HG02678 (cell line): ENCODE data around the gene IQCE.
"Not testable (repeated sequence)": the region's sequence is repeated elsewhere in the genome, so short reads cannot be mapped to it uniquely, and the experiment has no call there.

ENCODE experiments used
- ATAC-seq: cut with Tn5 transposase; IDR thresholded peaks from one replicate; pipeline ENCODE4 v1.9.1; 2021; ENCODE audit warnings: mild to moderate bottlenecking, moderate library complexity; ENCODE audit not compliant: unreplicated experiment

The IQCE gene

DNA sequence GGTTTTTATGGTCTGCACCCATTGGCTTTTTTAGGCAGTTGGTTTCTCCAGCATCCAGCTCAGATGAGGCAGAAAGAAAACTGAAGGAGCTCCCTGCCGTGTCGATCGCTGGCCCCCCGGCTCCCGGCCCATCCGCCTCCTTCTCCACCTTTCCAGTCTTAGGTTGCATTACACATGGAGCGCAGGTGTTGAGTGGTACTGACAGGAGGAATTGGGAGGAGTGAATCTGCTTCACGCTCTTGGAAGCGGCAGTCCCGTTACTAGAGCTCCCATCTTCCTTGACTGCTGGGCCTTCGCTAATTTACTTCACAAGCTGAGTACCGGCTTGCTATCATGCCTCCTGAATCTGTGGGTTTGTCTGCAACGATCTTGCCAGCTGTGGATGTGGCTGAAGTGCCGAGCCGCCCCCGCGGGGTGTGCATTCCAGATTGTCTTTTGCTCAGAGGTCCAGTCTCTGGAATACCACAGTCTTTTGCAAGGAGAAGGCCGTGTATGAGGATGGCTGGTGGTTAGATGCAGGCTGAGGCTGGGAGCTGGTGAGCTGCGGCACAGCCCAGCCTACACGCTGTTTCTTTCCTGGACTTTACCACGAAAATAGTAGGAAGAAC is 17.1 kb downstream of the IQCE start:
- ATAC-seq = no peak

DNA sequence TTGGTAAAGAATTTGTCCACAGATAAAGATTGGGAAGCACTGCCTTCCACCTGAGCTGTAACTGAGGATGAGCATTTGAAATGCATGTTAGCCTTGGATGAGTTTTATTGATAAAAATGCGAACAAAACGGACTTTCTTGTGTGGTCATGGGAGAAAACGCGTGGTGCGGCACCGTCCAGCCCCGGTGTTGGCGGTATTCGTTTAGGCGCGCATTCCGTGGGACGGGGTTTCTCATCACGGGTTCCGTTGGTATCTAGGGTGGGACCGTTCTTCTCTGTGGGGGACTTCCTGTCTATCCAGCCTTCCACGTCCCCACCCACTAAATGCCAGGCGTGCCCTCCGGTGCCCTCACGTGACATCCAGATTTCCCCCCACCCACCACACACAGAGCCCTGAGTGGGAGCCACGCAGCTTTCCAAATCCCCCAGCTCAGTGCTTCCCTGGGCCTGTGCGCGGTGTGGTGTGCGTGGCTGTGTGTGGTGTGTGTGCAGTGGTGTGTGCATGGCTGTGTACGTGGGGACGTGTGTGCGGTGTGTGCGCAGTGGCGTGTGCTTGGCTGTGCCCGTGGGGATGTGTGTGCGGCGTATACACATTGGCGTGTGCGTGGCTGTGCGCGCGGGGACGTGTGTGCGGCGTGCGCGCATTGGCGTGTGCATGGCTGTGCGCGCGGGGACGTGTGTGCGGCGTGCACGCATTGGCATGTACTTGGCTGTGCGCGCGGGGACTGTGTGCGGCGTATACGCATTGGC is 18.1 kb downstream of the IQCE start:
- no peak for ATAC-seq

DNA sequence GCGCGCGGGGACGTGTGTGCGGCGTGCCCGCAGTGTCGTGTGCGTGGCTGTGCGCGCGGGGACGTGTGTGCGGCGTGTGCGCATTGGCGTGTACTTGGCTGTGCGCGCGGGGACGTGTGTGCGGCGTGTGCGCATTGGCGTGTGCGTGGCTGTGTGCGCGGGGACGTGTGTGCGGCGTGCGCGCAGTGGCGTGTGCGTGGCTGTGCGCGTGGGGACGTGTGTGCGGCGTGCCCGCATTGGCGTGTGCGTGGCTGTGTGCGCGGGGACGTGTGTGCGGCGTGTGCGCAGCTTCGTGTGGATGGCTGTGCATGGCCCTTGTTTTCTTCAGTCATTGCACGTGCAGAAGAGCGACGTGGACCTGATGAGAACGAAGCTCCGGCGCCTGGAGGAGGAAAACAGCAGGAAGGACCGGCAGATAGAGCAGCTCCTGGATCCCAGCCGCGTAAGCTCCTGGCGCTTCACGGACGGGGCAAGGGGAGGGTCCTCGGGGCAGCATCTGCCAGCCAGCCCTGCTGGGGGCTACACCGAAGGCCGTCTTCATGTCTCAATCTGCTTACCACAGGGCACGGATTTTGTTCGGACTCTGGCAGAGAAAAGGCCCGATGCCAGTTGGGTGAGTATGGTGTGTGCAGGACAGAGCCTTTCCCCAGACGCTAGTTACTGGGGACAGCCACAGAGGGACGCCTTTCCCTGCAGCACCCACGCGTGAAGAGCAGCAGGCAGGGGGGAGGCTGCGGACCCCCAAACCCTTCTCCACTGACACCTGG is 19.3 kb downstream of the IQCE start:
- ATAC-seq = no peak

DNA sequence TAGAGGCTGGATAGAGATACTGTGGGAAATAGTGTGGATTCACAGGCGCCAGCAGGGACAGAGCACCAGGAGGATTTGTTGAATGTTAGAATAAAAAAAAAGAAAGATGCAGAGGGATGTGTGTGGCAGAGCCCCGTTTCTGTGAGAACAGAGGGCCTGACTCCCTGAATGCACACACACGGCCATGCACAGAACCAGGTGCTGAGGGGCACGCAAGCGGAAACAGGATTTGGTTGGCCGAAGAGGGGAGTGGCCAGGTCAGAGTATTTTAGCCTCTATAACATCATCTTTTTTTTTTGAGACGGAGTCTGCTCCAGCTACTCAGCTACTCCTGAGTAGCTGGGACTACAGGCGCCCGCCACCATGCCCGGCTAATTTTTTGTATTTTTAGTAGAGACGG is 21.9 kb downstream of the IQCE start:
- no peak for ATAC-seq

DNA sequence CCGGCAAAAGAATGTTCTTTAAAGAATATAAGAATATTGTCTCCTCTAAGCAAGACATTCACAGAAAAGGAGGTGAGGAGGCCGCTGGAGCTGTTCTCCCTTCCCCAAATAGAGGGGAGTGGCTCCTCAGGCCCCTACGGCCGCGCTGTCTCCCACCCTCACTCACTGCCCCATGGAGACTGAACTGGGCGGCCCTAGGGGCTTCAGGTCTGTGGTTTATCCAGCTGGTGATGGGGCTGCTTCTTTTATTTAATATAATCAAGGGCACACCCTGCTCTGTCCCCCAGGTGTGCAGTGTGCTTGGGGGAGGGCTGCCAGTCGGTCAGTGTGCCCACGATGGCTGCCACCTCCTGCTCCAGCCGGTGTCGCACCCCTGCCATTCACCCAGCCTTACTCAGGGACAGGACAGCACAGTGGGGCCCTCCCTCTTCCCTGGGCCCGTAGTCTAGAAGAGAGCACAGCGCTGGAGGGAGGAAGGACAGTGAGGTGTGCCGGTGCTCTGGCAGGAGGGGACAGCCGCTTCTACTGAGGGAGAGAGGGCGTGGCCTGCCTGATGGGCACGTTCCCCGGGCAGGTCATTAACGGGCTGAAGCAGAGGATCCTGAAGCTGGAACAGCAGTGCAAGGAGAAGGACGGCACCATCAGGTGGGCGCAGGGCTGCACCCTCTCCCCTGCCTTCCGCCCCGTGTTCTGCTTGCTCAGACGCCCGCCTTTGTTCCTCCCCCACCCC is 23.4 kb downstream of the IQCE start:
- ATAC-seq = no peak

DNA sequence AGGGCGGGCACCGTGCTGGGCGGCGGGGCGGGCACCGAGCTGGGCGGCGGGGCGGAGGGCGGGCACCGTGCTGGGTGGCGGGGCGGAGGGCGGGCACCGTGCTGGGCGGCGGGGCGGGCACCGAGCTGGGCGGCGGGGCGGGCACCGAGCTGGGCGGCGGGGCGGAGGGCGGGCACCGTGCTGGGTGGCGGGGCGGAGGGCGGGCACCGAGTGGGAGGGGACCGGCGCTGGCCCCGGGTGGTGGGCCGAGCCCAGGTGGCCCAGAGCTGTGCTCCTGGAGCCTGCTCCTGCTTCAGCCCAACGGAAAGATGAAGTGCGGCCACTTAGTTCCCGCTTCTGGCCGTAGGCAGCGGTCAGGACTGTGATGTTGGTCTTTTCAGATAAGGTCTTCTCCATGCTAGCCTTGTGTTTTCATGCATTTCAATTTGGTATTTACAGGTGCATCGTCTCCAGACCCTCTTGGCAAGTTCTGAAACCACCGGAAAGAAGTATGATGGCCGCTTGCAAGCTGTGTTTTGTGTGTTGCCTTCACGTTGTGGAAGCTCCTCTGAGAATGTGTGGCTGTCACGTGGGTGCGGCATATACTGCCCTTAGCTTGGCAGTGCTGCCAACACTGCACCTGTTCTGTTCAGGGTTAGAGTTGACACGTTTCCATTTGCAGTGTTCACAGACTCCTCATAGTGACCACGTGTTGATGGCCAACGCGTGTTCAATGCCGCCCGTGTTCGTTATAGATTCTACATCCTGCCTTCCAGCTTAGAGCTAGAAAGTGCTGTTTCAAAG is 25.2 kb downstream of the IQCE start:
- ATAC-seq = no peak

DNA sequence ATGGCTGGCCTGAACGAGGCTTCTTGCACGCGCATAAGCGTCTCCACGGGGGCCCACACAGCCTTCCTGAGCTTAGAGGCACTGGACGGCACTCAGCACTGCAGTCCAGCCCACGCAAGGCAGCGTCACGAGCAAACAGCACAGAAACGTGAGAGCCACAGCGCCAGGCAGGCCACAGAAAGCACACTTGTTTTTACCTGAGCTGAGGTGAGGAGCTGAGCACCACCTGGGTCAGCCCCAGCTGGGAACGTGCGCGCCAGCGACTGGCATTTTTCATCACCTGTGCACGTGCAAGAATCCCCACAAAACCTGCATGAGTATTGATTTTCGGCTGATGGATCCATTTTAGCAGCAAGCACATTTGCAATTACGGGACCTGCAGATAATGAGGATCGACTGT is 26.7 kb downstream of the IQCE start:
- no peak for ATAC-seq

DNA sequence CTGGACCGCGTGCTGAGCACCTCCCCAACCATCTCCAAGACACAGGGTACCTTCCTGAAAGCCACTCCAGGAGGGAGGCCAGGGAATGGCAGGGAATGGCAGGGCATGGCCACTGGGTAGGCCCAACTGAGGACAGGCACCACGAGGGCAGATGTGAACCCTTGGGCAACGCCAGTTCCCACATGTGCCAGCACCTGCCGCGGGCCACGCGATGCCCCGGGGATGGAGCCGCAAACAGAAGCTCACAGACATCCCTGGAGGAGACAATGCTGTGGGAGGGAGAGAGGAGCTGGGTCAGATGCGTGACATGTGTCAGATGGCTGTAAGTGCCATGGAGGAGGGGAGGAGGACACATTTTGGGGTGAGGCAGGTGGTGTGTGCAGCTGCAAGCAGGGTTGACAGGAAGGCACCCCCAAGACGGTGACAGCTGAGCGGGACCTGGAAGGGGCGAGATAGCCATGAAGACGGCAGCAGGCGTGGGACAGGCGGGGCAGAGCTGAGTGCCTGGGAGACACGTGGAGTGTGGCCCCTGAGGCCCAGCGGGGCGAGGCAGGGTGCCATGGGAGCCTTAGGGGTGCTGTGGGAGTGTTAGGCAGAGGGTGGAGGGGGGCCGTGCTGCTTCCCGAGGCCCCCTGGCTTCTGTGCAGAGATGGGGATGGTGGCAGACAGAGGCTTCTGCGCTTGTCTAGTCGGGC is 27.7 kb downstream of the IQCE start:
- no peak for ATAC-seq

DNA sequence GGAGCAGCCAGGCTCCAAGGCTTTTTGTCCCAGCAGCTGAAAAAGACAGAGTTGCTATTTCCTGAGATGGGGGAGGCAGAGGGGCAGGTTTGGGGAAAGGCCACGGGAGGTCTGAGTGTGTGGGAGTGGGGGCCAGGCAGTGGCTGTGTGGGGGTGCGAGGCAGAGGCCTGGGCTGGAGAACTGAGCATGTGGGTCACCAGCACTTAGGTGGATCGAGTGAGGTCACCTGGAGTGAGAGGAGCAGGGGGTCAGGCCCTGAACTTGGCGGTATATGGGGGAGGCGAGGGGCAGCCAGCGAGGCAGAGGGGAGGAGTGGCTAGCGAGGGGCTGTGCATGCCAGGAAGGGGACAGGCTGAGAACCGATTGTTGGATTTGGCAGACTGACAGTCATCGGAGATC is 28.4 kb downstream of the IQCE start:
- no peak for ATAC-seq

DNA sequence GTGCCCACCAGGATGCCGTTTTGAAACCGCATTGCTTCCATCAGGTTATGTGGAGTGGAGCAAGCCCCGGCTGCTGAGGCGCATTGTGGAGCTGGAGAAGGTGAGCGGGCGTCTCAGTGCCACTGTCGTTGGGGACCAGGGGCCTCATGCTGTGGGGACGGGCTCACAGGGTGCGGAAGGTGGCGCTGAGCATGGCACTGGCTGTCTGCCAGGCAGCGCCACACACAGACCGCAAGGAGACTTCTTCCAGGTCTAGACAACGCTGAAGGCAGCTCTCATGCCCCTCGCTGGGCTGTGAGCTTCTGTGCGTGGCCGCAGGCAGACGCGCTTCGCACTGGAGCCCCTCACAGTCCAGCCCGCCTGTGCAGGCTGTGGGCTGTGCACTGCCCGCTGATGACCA is 29.0 kb downstream of the IQCE start:
- no peak for ATAC-seq

DNA sequence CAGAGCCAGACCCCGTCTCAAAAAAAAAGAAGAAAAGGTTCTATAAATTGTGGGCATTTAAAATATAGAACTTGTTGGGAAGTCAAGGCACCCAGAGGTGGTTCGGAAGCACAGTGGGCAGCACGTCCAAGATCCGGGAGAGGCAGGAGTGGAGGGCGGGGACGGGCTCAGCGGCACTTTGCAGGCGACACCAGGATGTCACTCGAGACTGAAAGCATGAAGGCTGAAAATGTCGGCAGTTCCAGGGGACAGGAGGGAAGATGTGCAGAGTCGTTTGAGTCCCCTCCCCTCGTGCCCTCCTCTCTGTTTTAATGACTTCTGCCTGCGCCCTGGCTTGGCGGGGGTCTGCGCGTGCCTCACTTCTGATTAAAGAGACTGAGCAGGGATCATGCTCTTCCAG is 30.6 kb downstream of the IQCE start:
- no peak for ATAC-seq

DNA sequence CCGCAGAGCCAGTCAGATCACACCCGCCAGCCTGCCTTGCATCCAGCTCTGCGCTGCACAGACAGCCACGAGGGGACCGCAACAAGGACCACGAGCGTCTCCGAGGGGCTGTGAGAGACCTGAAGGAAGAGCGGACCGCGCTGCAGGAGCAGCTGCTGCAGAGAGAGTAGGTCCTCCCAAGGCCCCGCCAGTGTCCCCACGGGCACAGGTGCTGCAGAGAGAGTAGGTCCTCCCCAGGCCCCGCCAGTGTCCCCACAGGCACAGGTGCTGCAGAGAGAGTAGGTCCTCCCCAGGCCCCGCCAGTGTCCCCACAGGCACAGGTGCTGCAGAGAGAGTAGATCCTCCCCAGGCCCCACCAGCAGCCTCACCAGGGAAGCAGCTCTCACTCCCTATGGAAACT is 31.2 kb downstream of the IQCE start:
- ATAC-seq = not testable (repeated sequence)

DNA sequence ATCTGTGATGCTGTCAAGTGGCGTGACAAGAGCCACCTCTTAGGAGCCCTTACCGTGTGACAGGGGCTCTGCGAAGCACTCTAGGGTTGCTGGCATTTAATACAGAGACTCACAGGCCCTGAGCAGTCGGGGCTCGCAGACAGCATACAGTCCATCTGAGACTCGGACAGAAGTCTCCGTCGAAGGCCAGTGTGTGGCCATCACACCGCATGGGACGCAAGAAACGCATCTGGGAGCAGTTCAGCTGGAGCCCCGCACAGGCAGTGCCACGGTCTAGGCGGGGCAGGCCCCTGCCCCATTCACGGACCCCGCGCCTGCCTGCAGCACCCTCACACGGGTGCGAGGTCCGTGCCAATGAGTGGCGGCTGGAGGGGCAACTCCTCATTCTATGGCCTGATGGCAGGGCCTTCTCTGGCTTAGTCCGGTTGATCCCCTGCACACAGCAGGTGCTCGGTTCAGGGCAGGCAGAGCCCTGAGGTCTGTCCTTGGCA is 33.6 kb downstream of the IQCE start:
- ATAC-seq = no peak

DNA sequence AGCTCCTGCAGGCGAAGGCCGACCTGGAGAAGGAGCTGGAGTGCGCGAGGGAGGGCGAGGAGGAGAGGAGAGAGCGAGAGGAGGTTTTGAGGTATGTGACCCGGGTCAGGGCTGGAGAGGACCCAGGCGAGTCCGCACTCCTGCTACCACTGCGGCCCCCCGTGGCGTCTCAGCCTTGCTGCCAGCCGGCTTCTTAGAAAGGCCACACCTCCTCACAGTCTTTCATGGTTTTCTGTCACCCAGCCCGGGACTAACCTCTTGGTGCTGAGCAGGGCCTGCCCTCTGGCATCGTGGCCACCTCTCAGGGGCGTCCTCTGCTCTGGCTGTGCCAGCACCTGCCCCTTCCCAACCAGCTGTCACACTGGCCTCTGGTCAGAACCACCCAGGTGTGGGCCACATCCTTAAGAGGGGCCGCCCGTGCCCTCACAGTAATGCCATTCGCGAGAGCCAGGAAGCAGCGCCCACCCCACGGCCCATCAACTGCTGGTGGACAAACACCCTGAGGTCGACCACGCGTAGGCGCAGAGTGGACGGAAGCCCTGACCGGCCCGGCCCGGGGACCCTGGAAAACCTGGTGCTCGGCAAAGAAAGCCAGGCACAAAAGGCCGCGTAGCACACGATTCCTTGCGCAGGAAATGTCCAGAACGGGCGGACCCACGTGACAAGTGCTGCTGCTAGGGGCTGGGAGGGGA is 34.4 kb downstream of the IQCE start:
- no peak for ATAC-seq

DNA sequence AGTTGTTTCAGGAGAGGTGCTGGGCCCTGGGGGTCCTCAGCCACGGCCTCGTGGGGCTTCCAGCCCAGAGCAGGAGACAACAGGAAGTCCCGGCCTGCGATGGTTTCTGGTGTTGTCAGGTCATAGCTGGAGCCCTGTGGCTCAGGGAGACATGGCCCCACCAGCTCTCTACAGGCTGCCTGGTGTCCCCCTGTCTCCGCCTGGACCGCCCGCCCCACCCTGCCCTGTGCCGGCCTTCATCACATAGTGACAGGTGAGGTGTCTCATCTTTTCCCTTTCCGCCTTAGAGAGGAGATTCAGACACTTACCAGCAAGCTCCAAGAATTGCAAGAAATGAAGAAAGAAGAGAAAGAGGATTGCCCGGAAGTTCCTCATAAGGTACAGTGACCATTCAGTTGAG is 35.8 kb downstream of the IQCE start:
- ATAC-seq = no peak

DNA sequence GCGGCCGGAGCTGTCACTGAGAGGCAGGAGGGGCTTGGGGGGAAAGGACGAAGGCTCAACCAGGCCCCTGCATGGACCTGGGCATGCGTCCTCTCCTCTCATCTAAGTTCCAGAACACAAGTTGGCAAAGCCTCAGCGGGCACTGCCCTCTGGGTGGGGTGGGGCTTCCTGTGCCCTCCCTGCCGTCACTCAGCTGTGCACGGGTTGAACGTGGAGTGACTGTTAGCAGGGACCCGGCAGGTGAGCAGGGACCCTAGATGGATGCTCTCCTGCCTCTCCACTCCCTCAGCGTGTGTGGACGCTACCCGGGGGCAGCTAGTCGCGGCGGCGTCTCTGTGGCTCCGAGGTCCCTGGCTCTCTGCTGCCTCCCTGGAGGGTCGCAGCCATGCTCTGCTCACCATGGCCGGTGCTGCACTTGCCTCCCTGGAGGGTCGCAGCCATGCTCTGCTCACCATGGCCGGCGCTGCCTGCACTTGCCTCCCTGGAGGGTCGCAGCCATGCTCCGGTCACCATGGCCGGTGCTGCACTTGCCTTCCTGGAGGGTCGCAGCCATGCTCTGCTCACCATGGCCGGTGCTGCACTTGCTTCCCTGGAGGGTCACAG is 36.6 kb downstream of the IQCE start:
- ATAC-seq = no peak

DNA sequence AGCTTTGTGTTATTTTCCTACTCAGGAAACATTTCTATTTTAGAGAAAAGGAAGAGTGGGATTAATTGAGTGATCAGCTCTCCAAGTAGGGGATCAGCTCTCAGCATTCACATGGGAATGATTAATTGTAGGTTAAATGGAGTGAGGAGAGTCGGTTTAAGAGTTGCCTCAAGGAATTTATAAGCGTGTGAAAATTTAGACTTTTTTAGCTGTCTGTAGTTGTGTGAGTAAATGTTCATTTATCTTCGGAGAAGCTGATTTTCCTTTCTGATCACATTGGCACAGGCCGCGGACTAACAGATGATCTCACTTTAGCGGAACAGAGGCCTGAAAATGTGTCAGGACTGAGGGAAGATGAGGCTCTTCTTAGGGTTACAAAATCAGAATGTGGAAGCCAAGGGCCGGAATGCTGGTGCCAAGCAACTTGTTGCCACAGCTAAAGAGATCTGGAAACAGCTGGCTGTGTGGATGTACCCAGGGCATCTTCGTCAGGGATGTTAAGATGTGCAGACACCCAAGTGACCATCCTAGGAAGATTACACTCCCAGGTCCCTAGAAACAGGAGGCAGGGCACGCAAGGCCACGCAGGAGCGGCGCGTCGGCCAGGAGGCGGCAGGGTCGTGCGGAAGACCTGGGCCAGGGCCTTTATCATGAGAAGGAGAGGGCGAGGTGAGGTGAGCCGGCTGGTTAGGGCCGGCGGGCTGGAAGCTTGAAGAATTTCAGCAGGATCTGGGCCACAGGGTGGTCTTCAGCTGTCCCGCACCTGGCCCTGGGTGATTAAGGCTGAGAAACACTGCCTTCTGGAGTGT is 37.9 kb downstream of the IQCE start:
- ATAC-seq = no peak

DNA sequence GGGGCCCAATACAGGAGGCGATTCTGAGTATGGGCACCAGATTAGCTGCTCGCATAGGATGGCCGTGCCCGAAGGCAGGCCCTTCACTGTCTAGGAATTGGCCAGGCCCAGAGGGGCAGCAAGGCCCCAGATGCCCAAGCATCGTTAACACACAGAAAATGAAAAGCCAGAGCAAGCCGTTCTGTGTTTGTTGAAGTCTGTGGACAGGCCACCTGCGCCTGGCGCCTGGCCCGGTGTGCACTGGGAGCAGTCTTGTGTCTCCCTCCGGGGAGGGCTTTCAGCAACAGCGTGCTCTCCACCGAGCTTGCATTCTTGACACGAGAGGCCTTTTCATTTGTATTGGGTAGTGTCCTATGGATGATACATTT is 38.5 kb downstream of the IQCE start:
- no peak for ATAC-seq
